Hepatocyte (in vitro differentiated cells): ENCODE measurements around the gene CNTNAP2. TPM values are rescaled to one million over a fixed set of nuclear protein-coding genes. Genes with fewer than 3 reads are reported as not detected.

ENCODE experiments used
- DNase-seq: peaks from one replicate; pipeline ENCODE4 v3.0.0-alpha.2; 2016; ENCODE audit warnings: low spot score
- H2AFZ ChIP-seq: fragments of 200-600 bp; sonication (generic); 2 replicates; pipeline ENCODE4 v1.6.0; 2016; ENCODE audit warnings: antibody characterized with exemption, mild to moderate bottlenecking
- H3K27ac ChIP-seq: fragments of 200-600 bp; sonication (generic); 2 replicates; pipeline ENCODE4 v1.5.1; 2016; ENCODE audit warnings: mild to moderate bottlenecking
- H3K27me3 ChIP-seq: fragments of 200-600 bp; sonication (generic); 2 replicates; pipeline ENCODE4 v1.6.1; 2016
- H3K36me3 ChIP-seq: fragments of 200-600 bp; sonication (generic); replicated peaks from 2 replicates; pipeline ENCODE4 v1.5.1; 2016; ENCODE audit warnings: low read depth; ENCODE audit not compliant: insufficient read depth
- H3K4me1 ChIP-seq: fragments of 200-600 bp; sonication (generic); 2 replicates; pipeline ENCODE4 v1.5.1; 2016; ENCODE audit warnings: mild to moderate bottlenecking, moderate library complexity; ENCODE audit not compliant: insufficient read depth
- H3K4me2 ChIP-seq: fragments of 200-600 bp; sonication (generic); 2 replicates; pipeline ENCODE4 v1.6.0; 2016
- H3K4me3 ChIP-seq: fragments of 200-600 bp; sonication (generic); 2 replicates; pipeline ENCODE4 v1.5.1; 2016; ENCODE audit warnings: mild to moderate bottlenecking
- H3K79me2 ChIP-seq: fragments of 200-600 bp; sonication (generic); 2 replicates; pipeline ENCODE4 v1.6.0; 2017; ENCODE audit warnings: mild to moderate bottlenecking
- H3K9me2 ChIP-seq: fragments of 200-600 bp; sonication (generic); replicated peaks from 2 replicates; pipeline ENCODE4 v1.6.0; 2017; ENCODE audit warnings: mild to moderate bottlenecking; ENCODE audit not compliant: insufficient read depth
- H3K9me3 ChIP-seq: fragments of 200-600 bp; sonication (generic); 2 replicates; pipeline ENCODE4 v1.5.1; 2016; ENCODE audit warnings: low read depth, mild to moderate bottlenecking
- H4K20me1 ChIP-seq: fragments of 200-600 bp; sonication (generic); 2 replicates; pipeline ENCODE4 v1.6.0; 2016; ENCODE audit warnings: mild to moderate bottlenecking; ENCODE audit not compliant: insufficient read depth, poor library complexity, severe bottlenecking
- CTCF ChIP-seq: fragments of 200-600 bp; sonication (generic); IDR thresholded peaks from 2 replicates; pipeline ENCODE4 v1.5.1; 2016; ENCODE audit warnings: antibody characterized with exemption, mild to moderate bottlenecking; ENCODE audit not compliant: poor library complexity
- EZH2 ChIP-seq: fragments of 200-600 bp; sonication (generic); IDR thresholded peaks from 2 replicates; pipeline ENCODE4 v1.6.1; 2016; ENCODE audit warnings: antibody characterized with exemption, mild to moderate bottlenecking, borderline replicate concordance
- EZH2phosphoT487 ChIP-seq: fragments of 200-600 bp; sonication (generic); IDR thresholded peaks from one replicate; pipeline ENCODE4 v1.6.1; 2018; ENCODE audit warnings: antibody characterized with exemption, mild to moderate bottlenecking, low read depth, moderate library complexity; ENCODE audit not compliant: unreplicated experiment, severe bottlenecking
- WGBS: methylation state at CpG from one replicate; pipeline ENCODE4 v1.1.6; 2016; ENCODE audit warnings: low lambda C conversion rate; ENCODE audit errors: missing lambda C conversion rate; 5-methylcytosine and 5-hydroxymethylcytosine counted together
- polyA plus RNA-seq: library from polyadenylated mRNA; unstranded; fragments of >200 nt; fragmentation: Nextera tagmentation; extraction: Ambion mirVana; gene quantifications from 2 replicates; pipeline ENCODE4 v1.2.1, GENCODE V29; 2016
- total RNA-seq: library from RNA; depleted of rRNA; stranded (reverse); fragments of >200 nt; gene quantifications from 2 replicates; pipeline ENCODE4 v1.2.3, GENCODE V29; 2014

CNTNAP2 gene
- total and polyA plus RNA-seq, 2 experiments from 2014 or later = 7.5 to 14.7 TPM

- no peak for DNase-seq
- no peaks in the 10 kb centered on the region for H3K36me3 ChIP-seq
Observed at GRCh38 chr7:147014286-147014955, 897.8 kb downstream of the CNTNAP2 start.

GRCh38 chr7:147015999-147016398 is 899.4 kb downstream of the CNTNAP2 start:
- Histone ChIP-seq H3K27me3 (no peaks in the 10 kb centered on the region), H3K79me2 (no peaks in the 10 kb centered on the region), H2AFZ (peak overlapping the region; percentile 17), H3K9me3 (no peaks in the 10 kb centered on the region), H3K9me2 (no peaks in the 10 kb centered on the region), H3K4me3 (no peak overlapping the region), H3K27ac (no peak overlapping the region), H3K36me3 (no peaks in the 10 kb centered on the region), H3K4me1 (no peaks in the 10 kb centered on the region), H4K20me1 (no peaks in the 10 kb centered on the region), H3K4me2 (no peak overlapping the region)
- TF ChIP-seq EZH2 (no peak), EZH2phosphoT487 (no peak), CTCF (no peak)
- WGBS = 82% methylated on average over 5 of the region's 5 CpGs
- DNase-seq = no peak

More at GRCh38 chr7:147014286-147014955, 897.8 kb downstream of the CNTNAP2 start:
- Histone ChIP-seq H3K4me3 (no peak overlapping the region), H3K9me2 (no peaks in the 10 kb centered on the region), H2AFZ (no peak overlapping the region), H4K20me1 (no peaks in the 10 kb centered on the region), H3K79me2 (no peaks in the 10 kb centered on the region), H3K27ac (no peak overlapping the region), H3K27me3 (no peaks in the 10 kb centered on the region), H3K4me1 (no peaks in the 10 kb centered on the region), H3K4me2 (no peak overlapping the region), H3K9me3 (no peaks in the 10 kb centered on the region)
- 90% methylated on average over 4 of the region's 4 CpGs for WGBS
- TF ChIP-seq EZH2 (no peak), CTCF (no peak), EZH2phosphoT487 (no peak)

- H2AFZ ChIP-seq = no peak overlapping the region
- no peak overlapping the region for H3K27ac ChIP-seq
- H3K27me3 ChIP-seq = no peaks in the 10 kb centered on the region
- no peak for DNase-seq
- H3K9me3 ChIP-seq = no peaks in the 10 kb centered on the region
- TF ChIP-seq CTCF (no peak), EZH2 (no peak), EZH2phosphoT487 (no peak)
- H3K79me2 ChIP-seq = no peaks in the 10 kb centered on the region
- H4K20me1 ChIP-seq = no peaks in the 10 kb centered on the region
- no peak overlapping the region for H3K4me3 ChIP-seq
- no peaks in the 10 kb centered on the region for H3K9me2 ChIP-seq
- no peak overlapping the region for H3K4me2 ChIP-seq
- 74% methylated on average over 2 of the region's 2 CpGs for WGBS
- H3K36me3 ChIP-seq = no peaks in the 10 kb centered on the region
- H3K4me1 ChIP-seq = no peaks in the 10 kb centered on the region
Observed at GRCh38 chr7:147022056-147022455, 905.5 kb downstream of the CNTNAP2 start.

- Histone ChIP-seq H4K20me1 (no peaks in the 10 kb centered on the region), H3K27me3 (no peaks in the 10 kb centered on the region), H3K36me3 (no peaks in the 10 kb centered on the region), H3K4me3 (no peak overlapping the region), H3K9me2 (no peaks in the 10 kb centered on the region), H3K9me3 (no peaks in the 10 kb centered on the region), H3K4me2 (no peak overlapping the region), H3K79me2 (no peaks in the 10 kb centered on the region), H3K4me1 (no peaks in the 10 kb centered on the region), H3K27ac (no peak overlapping the region), H2AFZ (no peak overlapping the region)
- no peak for DNase-seq
- TF ChIP-seq EZH2phosphoT487 (no peak), CTCF (no peak), EZH2 (no peak)
Observed at GRCh38 chr7:147023440-147023839, 906.8 kb downstream of the CNTNAP2 start.
